ENCODE data around the gene REPIN1. TPM values are rescaled to one million over a fixed set of nuclear protein-coding genes. Genes with fewer than 3 reads are reported as not detected.

REPIN1 gene
- total RNA-seq, 1 donor from 2014 or later, result 144 TPM

GRCh38 chr7:150335108-150335773 lies 33.4 kb upstream of the REPIN1 start:
- no peak for DNase-seq (ENCODE audit: low read depth)
- TF ChIP-seq, protein P1, sequence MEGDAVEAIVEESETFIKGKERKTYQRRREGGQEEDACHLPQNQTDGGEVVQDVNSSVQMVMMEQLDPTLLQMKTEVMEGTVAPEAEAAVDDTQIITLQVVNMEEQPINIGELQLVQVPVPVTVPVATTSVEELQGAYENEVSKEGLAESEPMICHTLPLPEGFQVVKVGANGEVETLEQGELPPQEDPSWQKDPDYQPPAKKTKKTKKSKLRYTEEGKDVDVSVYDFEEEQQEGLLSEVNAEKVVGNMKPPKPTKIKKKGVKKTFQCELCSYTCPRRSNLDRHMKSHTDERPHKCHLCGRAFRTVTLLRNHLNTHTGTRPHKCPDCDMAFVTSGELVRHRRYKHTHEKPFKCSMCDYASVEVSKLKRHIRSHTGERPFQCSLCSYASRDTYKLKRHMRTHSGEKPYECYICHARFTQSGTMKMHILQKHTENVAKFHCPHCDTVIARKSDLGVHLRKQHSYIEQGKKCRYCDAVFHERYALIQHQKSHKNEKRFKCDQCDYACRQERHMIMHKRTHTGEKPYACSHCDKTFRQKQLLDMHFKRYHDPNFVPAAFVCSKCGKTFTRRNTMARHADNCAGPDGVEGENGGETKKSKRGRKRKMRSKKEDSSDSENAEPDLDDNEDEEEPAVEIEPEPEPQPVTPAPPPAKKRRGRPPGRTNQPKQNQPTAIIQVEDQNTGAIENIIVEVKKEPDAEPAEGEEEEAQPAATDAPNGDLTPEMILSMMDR (IDR thresholded peaks at IDR 0.05; ENCODE audit: insufficient read depth, low read length, poor library complexity, severe bottlenecking), result no peak
- Histone ChIP-seq H3K4me3 (ENCODE audit: low read depth, low read length) (no peak overlapping the region), H3K36me3 (ENCODE audit: control insufficient read depth, insufficient read depth, low read length) (no peaks in the 10 kb centered on the region), H3K27me3 (ENCODE audit: control insufficient read depth, insufficient read depth, low read length) (no peaks in the 10 kb centered on the region)

DNA sequence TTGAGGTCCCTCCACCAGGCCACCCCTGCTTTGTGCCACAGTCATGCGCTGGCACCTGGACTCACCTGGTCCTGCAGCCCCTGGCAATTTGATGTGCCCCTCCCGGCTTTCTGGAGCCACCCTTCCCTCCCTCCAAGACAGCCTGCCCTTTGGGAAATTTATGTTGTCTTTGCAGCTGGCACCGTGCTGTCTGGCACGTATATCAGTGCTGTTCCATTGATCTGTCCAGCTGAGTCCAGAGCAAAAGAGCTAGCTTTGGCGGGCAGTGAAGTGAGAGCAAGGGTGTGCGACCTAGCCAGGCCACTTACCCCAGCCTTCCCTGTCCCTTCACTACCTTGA lies 32.9 kb upstream of the REPIN1 start:
- Histone ChIP-seq H3K4me3 (ENCODE audit: low read depth, low read length) (no peak overlapping the region), H3K27me3 (ENCODE audit: control insufficient read depth, insufficient read depth, low read length) (no peaks in the 10 kb centered on the region), H3K36me3 (ENCODE audit: control insufficient read depth, insufficient read depth, low read length) (no peaks in the 10 kb centered on the region)
- TF ChIP-seq, protein P1 (IDR thresholded peaks at IDR 0.05; ENCODE audit: insufficient read depth, low read length, poor library complexity, severe bottlenecking), result no peak
- no peak for DNase-seq (ENCODE audit: low read depth)

DNA sequence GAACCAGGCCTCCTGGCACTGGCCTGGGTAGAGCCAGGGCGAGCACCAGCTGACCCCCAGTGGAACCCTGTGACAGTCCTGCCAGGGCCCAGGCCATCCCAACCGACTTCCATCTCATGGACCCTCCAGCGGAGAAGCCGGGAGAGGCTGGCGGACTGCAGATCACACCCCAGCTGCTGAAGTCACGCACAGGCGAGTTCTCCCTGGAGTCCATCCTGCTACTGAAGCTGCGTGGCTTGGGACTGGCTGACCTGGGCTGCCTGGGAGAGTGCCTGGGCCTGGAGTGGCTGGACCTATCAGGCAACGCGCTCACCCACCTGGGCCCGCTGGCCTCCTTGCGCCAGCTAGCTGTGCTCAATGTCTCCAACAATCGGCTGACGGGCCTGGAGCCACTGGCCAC lies 31.9 kb upstream of the REPIN1 start:
- Histone ChIP-seq H3K27me3 (ENCODE audit: control insufficient read depth, insufficient read depth, low read length) (peaks cover 6% of the 10 kb centered on the region), H3K4me3 (ENCODE audit: low read depth, low read length) (no peak overlapping the region), H3K36me3 (ENCODE audit: control insufficient read depth, insufficient read depth, low read length) (no peaks in the 10 kb centered on the region)
- TF ChIP-seq, protein P1 (IDR thresholded peaks at IDR 0.05; ENCODE audit: insufficient read depth, low read length, poor library complexity, severe bottlenecking), result no peak
- DNase-seq (ENCODE audit: low read depth), result no peak

- Histone ChIP-seq H3K4me3 (ENCODE audit: low read depth, low read length) (no peak overlapping the region), H3K27me3 (ENCODE audit: control insufficient read depth, insufficient read depth, low read length) (peaks cover 10% of the 10 kb centered on the region), H3K36me3 (ENCODE audit: control insufficient read depth, insufficient read depth, low read length) (no peaks in the 10 kb centered on the region)
- DNase-seq (ENCODE audit: low read depth), result no peak
- TF ChIP-seq, protein P1 (IDR thresholded peaks at IDR 0.05; ENCODE audit: insufficient read depth, low read length, poor library complexity, severe bottlenecking), result no peak
Measured at GRCh38 chr7:150337179-150337578, 31.4 kb upstream of the REPIN1 start.

- H3K36me3 ChIP-seq (ENCODE audit: control insufficient read depth, insufficient read depth, low read length), result no peaks in the 10 kb centered on the region
- no peak overlapping the region for H3K4me3 ChIP-seq (ENCODE audit: low read depth, low read length)
- TF ChIP-seq, protein P1 (IDR thresholded peaks at IDR 0.05; ENCODE audit: insufficient read depth, low read length, poor library complexity, severe bottlenecking), result no peak
- peaks cover 12% of the 10 kb centered on the region for H3K27me3 ChIP-seq (ENCODE audit: control insufficient read depth, insufficient read depth, low read length)
- DNase-seq (ENCODE audit: low read depth), result no peak
Measured at GRCh38 chr7:150337659-150338081, 31.0 kb upstream of the REPIN1 start.
